ENCODE data around the gene HMSD.
"Not testable (repeated sequence)": the region's sequence is repeated elsewhere in the genome, so short reads cannot be mapped to it uniquely, and the experiment has no call there.

The HMSD gene, protein sequence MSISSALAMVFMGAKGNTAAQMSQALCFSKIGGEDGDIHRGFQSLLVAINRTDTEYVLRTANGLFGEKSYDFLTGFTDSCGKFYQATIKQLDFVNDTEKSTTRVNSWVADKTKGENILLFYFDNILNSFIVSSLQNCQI

GRCh38 chr18:63949068-63949737, at the start of gene HMSD:
HMSD (plus strand) TSS chr18:63949301; CDS start chr18:63953456, 4,155 bp downstream.
- peak; percentile 71 to 81 for DNase-seq

DNA sequence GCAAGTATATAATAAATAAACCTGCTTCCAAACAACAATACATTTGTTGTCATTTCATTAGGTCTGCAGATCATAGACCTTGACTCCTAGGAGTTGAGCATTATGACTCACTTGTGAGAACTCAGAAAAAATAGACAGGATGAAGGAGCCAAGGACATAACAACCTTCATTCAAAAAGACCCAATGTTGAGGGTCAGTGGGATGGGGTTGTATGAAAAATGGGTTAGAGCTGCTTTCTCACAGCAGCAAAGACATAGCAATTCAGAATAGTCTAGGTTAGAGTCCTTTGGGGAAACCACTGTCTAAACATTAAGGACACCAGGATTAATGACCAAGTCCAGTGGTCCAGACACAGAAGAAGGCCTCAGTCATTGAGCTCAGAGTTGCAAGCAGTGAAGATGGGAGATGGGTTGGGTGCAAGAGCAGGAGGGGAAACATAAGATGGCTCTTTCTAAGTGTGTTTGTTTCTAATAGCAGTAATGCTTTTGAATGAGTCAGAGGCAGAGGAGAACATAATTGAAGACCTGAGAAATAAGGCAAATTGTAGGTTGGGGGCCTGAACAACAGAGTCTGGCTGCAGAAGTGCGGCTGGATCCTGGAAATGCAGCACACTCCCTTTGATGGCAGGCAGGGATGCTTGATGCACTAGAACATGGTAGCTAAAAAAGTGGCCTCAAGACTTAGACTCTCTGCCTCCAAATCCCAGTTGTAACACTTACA, 45.1 kb upstream of the HMSD start:
- no peak for DNase-seq

DNA sequence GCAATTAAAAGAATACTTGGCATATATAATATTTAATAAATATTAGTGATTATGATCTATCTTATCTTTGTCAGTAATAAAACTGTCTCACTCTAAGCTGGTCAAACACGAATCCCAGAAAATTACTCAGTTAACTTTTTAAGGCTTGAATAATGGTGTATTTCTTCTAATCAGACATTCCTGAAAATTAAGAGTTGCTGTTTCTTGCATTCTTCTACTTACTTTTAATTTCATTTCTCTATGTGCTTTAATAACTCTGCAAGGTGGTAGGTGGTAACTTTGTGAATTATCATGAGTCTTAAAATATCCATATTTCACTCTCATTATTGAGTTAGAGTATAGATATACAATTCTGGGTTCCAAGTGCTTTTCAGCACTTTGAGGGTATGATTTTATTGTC, 44.4 kb upstream of the HMSD start:
- DNase-seq = no peak

DNA sequence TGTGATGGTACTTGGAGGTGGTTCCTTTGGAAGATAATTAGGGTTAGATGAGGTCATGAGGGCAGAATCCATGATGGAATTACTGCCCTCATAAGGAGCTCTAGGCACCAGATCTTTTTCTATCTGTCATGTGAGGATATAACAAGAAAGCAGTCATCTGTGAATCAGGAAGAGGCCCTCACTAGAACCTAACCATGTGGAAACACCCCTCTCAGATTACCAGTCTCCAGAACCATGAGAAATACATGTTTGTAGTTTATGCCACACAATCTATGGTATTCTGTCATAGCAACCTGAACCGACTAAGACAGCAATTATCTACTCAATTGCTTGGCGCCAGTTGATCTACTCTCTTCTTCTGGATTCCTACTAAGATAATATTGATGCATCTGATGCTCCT, 43.7 kb upstream of the HMSD start:
- DNase-seq = no peak

- DNase-seq = no peak
These were observed 43.0 kb upstream of the HMSD start for GRCh38 chr18:63906056-63906455.

DNA sequence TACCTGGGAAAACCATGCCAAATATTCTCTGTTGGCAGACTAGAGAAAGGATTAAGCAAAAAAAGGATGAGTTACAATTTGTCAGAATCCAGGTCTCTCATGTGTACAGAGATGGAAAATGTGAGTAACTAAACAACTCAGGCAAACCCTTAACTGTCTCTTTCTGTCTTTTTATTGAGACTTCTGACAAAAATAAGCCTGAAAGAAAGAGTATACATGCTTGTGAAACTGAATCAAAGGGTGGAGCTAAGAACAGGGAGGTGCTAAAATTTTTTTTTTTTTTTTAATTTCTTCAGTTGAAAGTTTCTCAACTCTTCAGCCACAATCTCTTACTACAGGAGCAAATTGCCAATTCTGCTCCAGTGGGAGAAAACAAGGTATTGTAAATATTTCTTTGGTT, 41.4 kb upstream of the HMSD start, which contains the start of gene SERPINB10:
Gene SERPINB10, plus strand, starts transcription at position 295 of the 400 bp plus-strand sequence. CDS start 7,553 bp downstream, outside the sequence.
- DNase-seq = no peak

DNA sequence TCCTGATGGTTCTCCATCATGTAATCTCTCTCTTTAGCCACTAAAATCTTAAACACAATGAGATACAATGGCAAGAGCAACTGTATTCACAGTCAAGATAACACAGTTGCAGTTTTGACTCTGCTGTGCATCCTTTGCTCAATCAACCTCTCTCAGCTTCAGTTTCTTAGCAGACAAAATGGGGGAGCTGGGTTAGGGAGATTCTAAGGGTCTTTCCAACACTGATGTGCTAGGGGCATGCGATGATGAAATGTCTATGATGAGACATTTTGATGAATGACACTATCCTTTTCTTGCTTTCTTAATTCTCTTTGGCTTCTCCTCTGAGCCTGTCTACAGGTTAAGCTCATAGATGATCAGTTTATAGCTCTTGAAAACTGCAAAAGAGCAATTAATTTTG, 40.2 kb upstream of the HMSD start:
- no peak for DNase-seq

DNA sequence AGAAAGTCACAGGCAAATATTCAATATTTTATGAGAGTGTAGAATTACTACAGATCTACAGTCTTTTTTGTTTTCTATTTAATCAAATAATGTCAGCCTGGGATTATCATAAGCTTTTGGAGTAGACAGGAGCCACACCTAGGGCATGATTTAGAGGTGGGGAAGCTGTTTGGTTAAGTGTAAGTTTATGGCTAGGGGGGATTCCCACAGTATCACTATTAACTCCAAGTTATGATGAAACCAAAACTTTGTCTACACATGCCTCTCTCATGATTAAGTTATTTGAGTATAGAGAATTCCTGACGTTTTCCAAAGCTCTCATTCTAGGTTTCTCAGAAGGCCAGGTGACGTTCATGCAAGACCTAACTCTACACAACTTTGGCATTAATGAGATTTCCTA, 39.2 kb upstream of the HMSD start:
- no peak for DNase-seq

GRCh38 chr18:63917817-63918216, 31.3 kb upstream of the HMSD start:
- DNase-seq = no peak

DNA sequence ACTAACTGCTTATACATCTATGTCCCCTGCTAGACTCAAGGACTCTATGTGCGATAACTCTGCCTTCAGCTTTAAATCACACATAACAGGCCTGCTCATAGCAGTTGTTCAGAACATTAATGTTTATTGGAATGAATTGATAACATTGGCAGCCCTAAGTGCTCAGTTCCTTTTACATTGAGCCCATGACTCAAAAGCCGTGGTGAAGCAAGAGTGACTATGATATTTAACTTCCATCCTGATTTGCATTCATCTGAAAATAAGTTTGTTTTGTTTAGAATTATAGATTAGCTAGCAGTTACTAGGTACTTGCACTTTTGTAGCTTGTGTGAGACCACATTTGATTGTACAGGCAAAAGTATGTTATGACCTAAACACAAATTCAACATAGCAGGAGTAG, 27.1 kb upstream of the HMSD start:
- DNase-seq = no peak

DNA sequence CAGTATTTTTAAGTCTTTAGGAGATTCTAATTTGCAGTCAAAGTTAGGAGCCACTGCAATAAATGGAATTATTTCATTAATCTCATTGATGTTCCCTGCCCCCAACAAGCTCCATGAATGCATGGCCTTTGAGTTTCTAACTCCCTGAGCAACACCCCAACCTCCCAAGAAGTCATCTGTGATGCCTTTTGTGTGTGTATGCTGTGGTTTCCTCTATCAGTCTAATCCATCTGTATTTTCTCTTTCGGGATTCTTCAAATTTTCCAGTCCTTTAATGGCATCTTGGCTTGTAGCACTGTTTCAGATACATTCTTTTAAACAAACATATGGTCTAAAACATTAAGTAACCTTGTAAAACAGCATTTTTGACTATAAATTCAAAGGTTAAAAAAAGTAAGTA, 24.6 kb upstream of the HMSD start:
- DNase-seq = no peak

- no peak for DNase-seq
These were observed 20.8 kb upstream of the HMSD start for GRCh38 chr18:63928331-63928730.

DNA sequence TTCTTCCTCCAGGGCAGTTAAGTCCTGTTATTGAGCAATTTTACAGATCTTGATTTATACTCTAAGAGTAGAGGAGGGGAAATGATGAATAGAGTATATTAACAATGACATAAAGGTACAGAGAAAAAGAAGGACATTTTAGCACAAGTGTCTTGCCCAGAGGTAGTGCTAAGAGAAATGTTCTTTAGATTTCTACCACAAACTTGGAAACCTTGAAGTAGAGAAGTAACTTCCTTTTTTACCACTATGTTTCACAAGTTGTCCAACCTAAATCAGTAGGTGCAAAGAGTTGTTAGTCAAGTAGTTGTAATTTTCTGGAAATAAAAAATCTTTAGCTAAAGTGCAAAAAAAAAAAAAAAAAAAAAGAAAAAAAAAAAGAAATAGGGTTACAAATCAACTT, 19.7 kb upstream of the HMSD start:
- DNase-seq = not testable (repeated sequence)

DNA sequence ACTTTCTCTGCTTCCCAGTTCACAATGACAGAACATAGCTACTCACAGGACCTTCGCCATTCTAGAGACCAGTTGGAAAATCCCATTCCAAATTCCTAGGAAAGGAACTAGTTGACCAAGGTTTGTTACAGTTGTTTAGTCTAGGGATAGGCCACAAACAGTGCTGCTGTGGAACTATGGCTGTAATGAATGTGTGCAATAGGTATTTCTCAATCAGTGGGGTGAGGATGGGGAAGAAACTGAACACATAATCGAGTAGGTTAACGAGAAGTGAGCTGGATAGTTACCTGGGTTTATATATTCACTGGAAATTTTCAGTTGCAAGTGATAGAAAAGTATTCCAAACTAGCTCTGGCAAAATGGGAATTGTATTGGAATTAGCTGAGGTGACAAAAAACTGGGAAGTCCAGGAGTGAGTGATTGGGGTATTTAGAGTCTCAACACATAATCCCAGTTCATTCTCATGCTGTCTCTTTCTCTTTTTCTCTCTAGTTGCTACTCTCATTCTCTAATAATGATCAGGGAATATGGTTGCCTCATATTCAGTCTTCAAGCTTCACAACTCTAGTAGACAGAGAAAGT, 18.2 kb upstream of the HMSD start:
- no peak for DNase-seq

DNA sequence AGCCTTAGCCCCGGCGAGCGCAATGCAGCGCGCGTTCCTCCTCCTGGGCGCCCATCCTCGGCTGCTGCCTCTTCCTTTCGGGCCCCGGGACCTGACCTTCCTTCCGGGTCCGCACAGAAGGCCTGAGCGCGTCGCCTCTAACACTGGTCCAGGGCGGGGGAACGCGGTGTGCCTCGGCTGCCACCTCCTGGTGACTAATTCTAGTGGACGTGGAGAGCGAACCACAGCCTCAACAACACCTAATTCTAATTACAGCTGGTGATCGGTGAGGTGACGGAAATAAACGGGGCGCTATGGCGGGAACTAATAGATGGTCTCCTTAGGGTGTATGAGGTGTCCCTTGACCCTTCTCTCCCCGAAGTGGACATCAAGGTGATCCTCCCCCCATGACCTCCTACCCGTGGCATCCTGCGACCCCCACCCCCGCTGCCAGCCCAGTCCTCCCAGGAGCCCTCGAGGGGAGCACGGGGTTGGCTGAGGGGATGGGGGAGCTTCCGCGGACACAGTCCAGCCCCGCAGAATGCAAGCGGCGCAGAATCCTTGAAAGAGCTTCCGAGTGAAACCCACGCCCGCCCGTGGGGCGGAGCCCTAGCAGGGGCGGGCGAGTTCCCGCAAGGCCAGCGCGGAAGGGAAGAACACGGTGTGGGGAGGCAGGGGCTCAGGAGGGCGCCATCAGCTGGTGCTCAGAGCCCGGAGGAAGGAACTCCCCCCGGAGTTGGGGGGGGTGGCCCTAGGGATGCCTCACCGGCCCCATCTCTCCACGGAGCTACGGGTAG, 12.8 kb upstream of the HMSD start:
- peak; percentile 85 for DNase-seq

DNA sequence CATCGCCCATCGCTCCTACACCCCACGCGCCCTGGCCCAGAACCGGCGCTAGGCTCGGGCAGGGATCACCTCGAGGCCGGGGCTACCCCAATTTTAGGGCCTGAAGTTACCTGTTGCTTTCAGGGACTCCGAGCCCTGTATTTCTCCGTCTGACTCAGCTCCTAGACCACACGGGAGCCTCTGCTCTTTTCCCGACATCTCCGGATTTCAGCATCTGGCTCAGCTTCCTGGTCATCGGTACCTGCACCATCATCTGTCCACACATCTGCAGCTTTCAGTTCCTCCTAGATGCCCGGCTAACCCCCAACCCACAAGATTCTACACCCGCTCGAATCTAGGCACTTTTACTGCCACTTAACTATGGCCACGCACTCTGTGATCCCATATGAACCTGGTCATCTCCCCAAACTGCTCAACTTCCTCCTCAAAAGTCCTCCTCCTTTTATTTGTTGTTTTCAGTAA, 12.1 kb upstream of the HMSD start:
- DNase-seq = no peak

DNA sequence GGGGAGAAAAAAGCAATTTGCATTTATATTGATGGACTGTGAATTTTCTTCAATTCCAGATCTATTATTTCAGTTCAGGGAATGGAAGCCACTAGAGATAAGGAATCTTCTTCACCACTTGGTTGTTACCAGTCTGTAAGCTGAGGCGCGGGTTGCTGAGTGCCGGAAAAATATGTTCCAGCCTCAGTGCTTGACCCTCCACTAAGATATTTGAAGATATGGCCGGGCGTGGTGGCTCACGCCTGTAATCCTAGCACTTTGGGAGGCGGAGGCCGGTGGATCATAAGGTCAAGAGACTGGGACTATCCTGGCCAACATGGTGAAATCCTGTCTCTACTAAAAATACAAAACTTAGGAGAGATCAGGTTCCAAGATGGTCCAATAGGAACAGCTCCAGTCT, 9.1 kb upstream of the HMSD start:
- DNase-seq = no peak

- DNase-seq = not testable (repeated sequence)
These were observed 8.5 kb upstream of the HMSD start for GRCh38 chr18:63940543-63941050.

DNA sequence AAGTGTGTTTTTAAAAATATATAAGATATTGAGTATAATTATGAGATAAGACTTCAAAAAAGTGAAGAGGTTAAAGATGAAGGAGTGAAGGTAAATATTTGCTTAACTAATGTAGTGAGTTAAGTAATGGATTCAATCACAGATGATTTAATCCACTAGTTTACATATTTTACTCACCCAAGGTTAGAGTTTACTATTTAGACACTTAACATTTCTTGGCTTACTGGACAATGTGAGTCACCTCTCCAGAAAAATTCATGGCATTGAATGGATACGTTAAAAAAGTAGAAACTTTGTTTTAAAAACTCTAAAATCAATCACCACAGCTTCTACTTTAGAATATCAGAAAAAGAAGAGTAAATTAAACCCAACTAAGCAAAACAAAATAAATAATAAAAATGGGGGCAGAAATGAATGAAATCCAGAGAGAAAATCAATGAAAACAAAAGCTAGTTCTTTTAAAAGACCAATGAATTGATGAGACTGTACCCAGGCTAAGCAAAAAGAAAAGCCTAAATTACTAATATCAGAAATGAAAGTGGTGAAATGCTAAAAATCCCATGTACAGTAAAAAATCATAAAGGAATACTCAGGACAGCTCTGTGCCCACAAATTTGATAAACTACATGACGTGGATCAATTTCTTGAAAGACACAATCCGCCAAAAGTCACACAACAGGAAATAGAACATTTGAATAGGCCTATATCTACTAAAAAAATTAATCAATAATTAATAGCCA, 1.9 kb upstream of the HMSD start:
- DNase-seq = no peak

GRCh38 chr18:63951302-63951705, 2.2 kb downstream of the HMSD start:
- DNase-seq = no peak

- no peak for DNase-seq
These were observed 4.7 kb downstream of the HMSD start for GRCh38 chr18:63953811-63954210.

DNA sequence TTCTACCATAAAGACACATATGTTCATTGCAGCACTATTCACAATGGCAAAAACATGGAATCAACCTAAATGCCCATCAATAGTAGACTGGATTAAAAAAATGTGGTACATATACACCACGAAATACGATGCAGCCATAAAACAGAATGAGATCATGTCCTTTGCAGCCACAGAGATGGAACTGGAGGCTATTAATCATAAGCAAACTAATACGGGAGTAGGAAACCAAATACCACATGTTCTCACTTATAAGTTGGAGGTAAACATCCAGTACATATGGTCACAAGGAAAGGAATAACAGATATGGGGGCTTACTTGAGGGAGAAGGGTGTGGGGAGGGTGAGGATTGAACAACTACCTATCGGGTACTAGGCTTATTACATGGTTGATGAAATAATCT, 7.7 kb downstream of the HMSD start:
- DNase-seq = no peak
